ENCODE results near the gene ENTPD3. TPM values are rescaled to one million over a fixed set of nuclear protein-coding genes. Genes with fewer than 3 reads are reported as not detected.
A peak's percentile ranks its signal among the peaks of the same experiment; 100 is the strongest.

ENTPD3 gene, protein sequence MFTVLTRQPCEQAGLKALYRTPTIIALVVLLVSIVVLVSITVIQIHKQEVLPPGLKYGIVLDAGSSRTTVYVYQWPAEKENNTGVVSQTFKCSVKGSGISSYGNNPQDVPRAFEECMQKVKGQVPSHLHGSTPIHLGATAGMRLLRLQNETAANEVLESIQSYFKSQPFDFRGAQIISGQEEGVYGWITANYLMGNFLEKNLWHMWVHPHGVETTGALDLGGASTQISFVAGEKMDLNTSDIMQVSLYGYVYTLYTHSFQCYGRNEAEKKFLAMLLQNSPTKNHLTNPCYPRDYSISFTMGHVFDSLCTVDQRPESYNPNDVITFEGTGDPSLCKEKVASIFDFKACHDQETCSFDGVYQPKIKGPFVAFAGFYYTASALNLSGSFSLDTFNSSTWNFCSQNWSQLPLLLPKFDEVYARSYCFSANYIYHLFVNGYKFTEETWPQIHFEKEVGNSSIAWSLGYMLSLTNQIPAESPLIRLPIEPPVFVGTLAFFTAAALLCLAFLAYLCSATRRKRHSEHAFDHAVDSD
- total RNA-seq, result 0.53 to 0.87 TPM (median 0.72 TPM) in 3 replicates

- H3K4me3 Mint-ChIP-seq, result peak within 1 kb of the TSS; percentile 75
- no peaks in the 10 kb centered on the region for H3K36me3 Mint-ChIP-seq
- H3K9me3 Mint-ChIP-seq, result peaks cover 3% of the 10 kb centered on the region
- peaks cover 59% of the 10 kb centered on the region for H3K27me3 Mint-ChIP-seq (ENCODE audit: low read depth)
- no peak within 1 kb of the TSS for H3K27ac Mint-ChIP-seq
- TF ChIP-seq, protein P1, sequence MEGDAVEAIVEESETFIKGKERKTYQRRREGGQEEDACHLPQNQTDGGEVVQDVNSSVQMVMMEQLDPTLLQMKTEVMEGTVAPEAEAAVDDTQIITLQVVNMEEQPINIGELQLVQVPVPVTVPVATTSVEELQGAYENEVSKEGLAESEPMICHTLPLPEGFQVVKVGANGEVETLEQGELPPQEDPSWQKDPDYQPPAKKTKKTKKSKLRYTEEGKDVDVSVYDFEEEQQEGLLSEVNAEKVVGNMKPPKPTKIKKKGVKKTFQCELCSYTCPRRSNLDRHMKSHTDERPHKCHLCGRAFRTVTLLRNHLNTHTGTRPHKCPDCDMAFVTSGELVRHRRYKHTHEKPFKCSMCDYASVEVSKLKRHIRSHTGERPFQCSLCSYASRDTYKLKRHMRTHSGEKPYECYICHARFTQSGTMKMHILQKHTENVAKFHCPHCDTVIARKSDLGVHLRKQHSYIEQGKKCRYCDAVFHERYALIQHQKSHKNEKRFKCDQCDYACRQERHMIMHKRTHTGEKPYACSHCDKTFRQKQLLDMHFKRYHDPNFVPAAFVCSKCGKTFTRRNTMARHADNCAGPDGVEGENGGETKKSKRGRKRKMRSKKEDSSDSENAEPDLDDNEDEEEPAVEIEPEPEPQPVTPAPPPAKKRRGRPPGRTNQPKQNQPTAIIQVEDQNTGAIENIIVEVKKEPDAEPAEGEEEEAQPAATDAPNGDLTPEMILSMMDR (IDR thresholded peaks at IDR 0.05; ENCODE audit: unreplicated experiment), result no peak
- H3K4me1 Mint-ChIP-seq, result peaks cover 12% of the 10 kb centered on the region
- peak in 1 of 2 experiments; percentile 41 for DNase-seq (ENCODE audit: low spot score in 2 of 2, unreplicated experiment in 2 of 2)
Observed at GRCh38 chr3:40387001-40387894, at the start of gene ENTPD3. TSS of gene ENTPD3 (plus strand) at chr3:40387184. CDS start at chr3:40388058, 874 bp downstream.

DNA sequence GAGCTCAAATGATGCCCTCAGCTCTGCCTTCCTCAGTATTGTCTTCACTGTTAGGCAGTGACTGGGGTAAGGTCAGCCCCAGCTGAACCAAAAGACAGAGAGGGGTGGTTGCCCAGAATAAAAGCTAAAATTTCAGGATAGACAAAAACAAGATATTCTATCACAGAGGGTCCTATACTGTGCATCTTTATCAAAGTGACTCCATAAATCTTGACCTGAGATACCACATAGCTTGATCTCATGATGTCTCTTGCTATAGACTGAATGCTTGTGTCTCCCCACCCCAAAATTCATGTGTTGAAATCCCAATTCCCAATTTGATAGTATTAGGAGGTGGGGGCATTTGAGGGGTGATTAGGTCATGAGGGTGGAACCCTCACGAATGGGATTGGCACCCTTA is 47.1 kb upstream of the ENTPD3 start:
- Mint-ChIP-seq H3K4me1 (no peaks in the 10 kb centered on the region), H3K9me3 (peaks cover 4% of the 10 kb centered on the region), H3K27me3 (ENCODE audit: low read depth) (no peaks in the 10 kb centered on the region), H3K36me3 (no peaks in the 10 kb centered on the region), H3K27ac (no peak overlapping the region), H3K4me3 (no peak overlapping the region)
- no peak for DNase-seq (ENCODE audit: low spot score in 2 of 2, unreplicated experiment in 2 of 2)
- TF ChIP-seq, protein P1 (IDR thresholded peaks at IDR 0.05; ENCODE audit: unreplicated experiment), result no peak

- TF ChIP-seq, protein P1 (IDR thresholded peaks at IDR 0.05; ENCODE audit: unreplicated experiment), result no peak
- Mint-ChIP-seq H3K36me3 (no peaks in the 10 kb centered on the region), H3K4me1 (no peaks in the 10 kb centered on the region), H3K9me3 (peaks cover 4% of the 10 kb centered on the region), H3K27me3 (ENCODE audit: low read depth) (no peaks in the 10 kb centered on the region), H3K27ac (no peak overlapping the region), H3K4me3 (no peak overlapping the region)
- DNase-seq (ENCODE audit: low spot score in 2 of 2, unreplicated experiment in 2 of 2), result no peak
Observed at GRCh38 chr3:40340541-40341170, 46.3 kb upstream of the ENTPD3 start.

- Mint-ChIP-seq H3K36me3 (no peaks in the 10 kb centered on the region), H3K4me1 (no peaks in the 10 kb centered on the region), H3K27me3 (ENCODE audit: low read depth) (no peaks in the 10 kb centered on the region), H3K4me3 (no peak overlapping the region), H3K27ac (no peak overlapping the region), H3K9me3 (peaks cover 8% of the 10 kb centered on the region)
- TF ChIP-seq, protein P1 (IDR thresholded peaks at IDR 0.05; ENCODE audit: unreplicated experiment), result no peak
- DNase-seq (ENCODE audit: low spot score in 2 of 2, unreplicated experiment in 2 of 2), result no peak
Observed at GRCh38 chr3:40341671-40342070, 45.3 kb upstream of the ENTPD3 start.

DNA sequence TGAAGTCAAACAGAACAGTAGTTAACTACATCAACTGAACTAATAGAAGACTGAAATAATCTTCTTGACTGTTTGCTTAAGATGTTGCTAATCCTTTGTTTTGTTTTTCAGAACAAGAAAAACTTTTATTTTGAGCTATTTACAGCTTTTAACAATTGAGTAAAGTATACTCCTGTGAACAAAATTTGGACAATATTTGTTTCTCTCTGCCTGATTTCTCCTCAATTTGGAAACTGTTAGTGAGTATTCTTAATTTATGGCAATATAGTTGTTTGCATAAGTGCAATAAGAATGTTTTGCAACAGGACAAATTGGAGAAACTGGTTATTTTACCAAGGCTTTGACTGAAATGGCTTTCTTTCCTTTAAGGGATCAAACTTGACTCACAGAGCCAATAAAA is 36.5 kb upstream of the ENTPD3 start:
- H3K27ac Mint-ChIP-seq, result no peak overlapping the region
- H3K27me3 Mint-ChIP-seq (ENCODE audit: low read depth), result peaks cover 10% of the 10 kb centered on the region
- TF ChIP-seq, protein P1 (IDR thresholded peaks at IDR 0.05; ENCODE audit: unreplicated experiment), result no peak
- H3K36me3 Mint-ChIP-seq, result no peaks in the 10 kb centered on the region
- no peak overlapping the region for H3K4me3 Mint-ChIP-seq
- no peaks in the 10 kb centered on the region for H3K4me1 Mint-ChIP-seq
- DNase-seq (ENCODE audit: low spot score in 2 of 2, unreplicated experiment in 2 of 2), result no peak
- H3K9me3 Mint-ChIP-seq, result peaks cover 32% of the 10 kb centered on the region
